Measurements from ENCODE around the gene COX6B2. TPM values are rescaled to one million over a fixed set of nuclear protein-coding genes. Genes with fewer than 3 reads are reported as not detected.

The COX6B2 gene
- total RNA-seq, 1 donor from 2014 or later = not detected

DNA sequence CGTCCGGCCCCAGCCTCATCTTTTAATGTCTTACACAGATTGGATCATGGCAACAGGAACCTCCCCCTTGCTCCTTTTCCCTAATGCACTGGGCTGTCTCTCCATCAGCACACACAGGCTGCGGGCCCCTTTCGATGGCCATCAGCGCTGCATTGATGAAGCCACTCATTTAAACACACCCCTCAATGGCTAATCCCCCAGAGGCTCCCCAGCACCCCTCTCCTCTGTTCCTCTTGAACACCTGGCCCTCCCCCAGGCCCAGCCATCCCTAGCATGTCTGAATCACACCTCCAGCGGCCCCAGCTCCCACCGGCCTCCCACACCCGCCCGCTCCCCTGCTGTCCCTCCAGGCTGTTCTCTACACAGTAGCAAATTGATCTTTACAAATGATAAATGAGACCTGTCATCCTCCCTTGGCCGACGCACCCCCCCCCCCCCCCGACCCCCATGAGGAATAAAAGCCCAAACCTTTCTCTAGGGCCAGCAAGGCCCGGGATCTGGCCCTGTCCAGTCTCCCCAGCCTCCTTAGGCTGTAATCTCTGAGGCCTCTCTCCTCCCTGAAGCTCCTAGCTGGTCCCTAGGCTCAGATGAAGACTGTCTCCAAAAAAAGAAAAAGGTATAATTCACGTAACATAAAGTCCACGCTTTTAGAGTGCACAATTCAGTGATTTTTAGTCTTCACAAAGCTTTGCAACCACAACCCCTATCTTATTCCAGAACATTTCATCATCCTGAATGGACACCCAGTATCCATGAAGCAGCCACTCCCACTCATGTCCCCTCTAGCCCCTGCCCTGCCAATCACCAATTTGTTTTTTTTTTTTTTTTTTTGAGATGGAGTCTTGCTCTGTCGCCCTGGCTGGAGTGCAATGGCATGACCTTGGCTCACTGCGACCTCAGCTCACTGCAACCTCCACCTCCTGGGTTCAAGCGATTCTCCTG is 38.6 kb upstream of the COX6B2 start:
- no peaks in the 10 kb centered on the region for H3K9me3 Mint-ChIP-seq (ENCODE audit: unreplicated experiment)
- peaks cover 10% of the 10 kb centered on the region for H3K36me3 Mint-ChIP-seq (ENCODE audit: low read depth, unreplicated experiment)
- TF ChIP-seq, protein P1, sequence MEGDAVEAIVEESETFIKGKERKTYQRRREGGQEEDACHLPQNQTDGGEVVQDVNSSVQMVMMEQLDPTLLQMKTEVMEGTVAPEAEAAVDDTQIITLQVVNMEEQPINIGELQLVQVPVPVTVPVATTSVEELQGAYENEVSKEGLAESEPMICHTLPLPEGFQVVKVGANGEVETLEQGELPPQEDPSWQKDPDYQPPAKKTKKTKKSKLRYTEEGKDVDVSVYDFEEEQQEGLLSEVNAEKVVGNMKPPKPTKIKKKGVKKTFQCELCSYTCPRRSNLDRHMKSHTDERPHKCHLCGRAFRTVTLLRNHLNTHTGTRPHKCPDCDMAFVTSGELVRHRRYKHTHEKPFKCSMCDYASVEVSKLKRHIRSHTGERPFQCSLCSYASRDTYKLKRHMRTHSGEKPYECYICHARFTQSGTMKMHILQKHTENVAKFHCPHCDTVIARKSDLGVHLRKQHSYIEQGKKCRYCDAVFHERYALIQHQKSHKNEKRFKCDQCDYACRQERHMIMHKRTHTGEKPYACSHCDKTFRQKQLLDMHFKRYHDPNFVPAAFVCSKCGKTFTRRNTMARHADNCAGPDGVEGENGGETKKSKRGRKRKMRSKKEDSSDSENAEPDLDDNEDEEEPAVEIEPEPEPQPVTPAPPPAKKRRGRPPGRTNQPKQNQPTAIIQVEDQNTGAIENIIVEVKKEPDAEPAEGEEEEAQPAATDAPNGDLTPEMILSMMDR (IDR thresholded peaks at IDR 0.05; ENCODE audit: unreplicated experiment) = no peak
- peaks cover 5% of the 10 kb centered on the region for H3K4me1 Mint-ChIP-seq (ENCODE audit: unreplicated experiment)
- H3K27ac Mint-ChIP-seq (ENCODE audit: unreplicated experiment) = peak overlapping the region; percentile 13
- DNase-seq (ENCODE audit: low spot score) = no peak
- H3K27me3 Mint-ChIP-seq (ENCODE audit: unreplicated experiment) = peaks cover 8% of the 10 kb centered on the region
- peak overlapping the region; percentile 7 for H3K4me3 Mint-ChIP-seq (ENCODE audit: unreplicated experiment)

DNA sequence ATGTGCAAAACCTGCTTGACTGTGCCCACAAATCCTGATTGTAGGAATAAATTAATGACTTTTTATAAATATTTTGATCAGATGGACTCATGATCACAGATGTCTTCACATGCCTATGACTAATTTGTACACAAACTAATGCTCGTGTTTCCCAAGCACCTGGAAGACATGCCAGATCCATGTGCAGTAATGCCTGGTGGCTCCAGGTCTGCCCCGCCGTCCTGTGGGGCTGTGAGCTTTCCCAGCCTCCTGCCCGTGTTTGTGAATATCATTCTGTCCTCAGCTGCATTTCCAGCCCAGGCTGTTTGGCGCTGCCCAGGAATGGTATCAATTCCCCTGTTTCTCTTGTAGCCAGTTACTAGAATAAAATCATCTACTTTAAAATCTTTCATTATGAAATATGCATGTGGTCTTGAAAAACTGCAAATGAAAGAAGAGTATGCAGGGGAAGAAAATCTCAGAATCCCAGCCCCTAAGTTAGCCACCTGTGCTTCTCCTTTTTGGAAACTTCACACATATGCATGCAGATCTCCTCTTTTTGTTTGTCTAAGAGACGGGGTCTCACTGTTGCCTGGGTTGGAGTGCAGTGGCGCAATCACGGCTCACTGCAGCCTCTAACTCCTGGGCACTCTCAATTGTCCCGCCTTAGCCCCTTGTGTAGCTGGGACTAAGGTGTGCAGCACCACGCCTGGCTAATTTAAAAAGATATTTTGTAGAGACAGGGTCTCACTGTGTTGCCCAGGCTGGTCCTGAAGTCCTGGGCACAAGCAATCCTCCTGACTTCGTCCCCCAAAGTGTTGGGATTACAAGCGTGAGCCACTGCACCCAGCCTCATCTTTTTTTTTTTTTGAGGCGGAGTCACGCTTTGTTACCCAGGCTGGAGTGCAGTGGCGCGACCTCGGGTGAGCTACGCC is 37.4 kb upstream of the COX6B2 start:
- Mint-ChIP-seq H3K4me1 (ENCODE audit: unreplicated experiment) (peaks cover 7% of the 10 kb centered on the region), H3K27me3 (ENCODE audit: unreplicated experiment) (peaks cover 14% of the 10 kb centered on the region), H3K27ac (ENCODE audit: unreplicated experiment) (no peak overlapping the region), H3K9me3 (ENCODE audit: unreplicated experiment) (no peaks in the 10 kb centered on the region), H3K4me3 (ENCODE audit: unreplicated experiment) (no peak overlapping the region), H3K36me3 (ENCODE audit: low read depth, unreplicated experiment) (peaks cover 10% of the 10 kb centered on the region)
- no peak for DNase-seq (ENCODE audit: low spot score)
- TF ChIP-seq, protein P1 (IDR thresholded peaks at IDR 0.05; ENCODE audit: unreplicated experiment) = no peak

DNA sequence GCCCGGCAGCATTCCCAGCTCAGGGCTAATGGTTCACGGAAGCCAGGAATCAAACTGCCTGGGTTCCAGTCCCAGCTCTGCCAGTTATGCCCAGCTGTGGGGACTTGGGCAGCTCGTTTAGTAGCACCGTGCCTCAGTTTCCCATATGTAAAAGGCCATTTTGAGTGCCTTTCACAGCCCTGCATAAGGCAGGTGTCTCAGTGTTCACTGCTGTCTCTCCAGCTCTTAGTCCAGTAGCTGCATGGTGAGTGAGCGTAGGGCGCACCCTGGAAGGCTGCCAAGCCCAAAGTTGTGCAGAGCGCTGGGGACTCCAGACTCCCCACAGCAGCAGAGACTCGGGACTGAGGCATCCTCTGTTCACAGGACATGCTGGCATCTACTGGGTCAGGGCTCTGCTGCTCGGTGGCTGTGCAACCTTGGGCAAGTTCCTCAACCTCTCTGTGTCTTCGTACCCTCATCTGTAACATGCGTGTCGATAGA is 36.7 kb upstream of the COX6B2 start:
- no peak overlapping the region for H3K27ac Mint-ChIP-seq (ENCODE audit: unreplicated experiment)
- no peak overlapping the region for H3K4me3 Mint-ChIP-seq (ENCODE audit: unreplicated experiment)
- peaks cover 20% of the 10 kb centered on the region for H3K27me3 Mint-ChIP-seq (ENCODE audit: unreplicated experiment)
- DNase-seq (ENCODE audit: low spot score) = no peak
- peaks cover 14% of the 10 kb centered on the region for H3K4me1 Mint-ChIP-seq (ENCODE audit: unreplicated experiment)
- H3K36me3 Mint-ChIP-seq (ENCODE audit: low read depth, unreplicated experiment) = peaks cover 16% of the 10 kb centered on the region
- H3K9me3 Mint-ChIP-seq (ENCODE audit: unreplicated experiment) = no peaks in the 10 kb centered on the region
- TF ChIP-seq, protein P1 (IDR thresholded peaks at IDR 0.05; ENCODE audit: unreplicated experiment) = no peak

DNA sequence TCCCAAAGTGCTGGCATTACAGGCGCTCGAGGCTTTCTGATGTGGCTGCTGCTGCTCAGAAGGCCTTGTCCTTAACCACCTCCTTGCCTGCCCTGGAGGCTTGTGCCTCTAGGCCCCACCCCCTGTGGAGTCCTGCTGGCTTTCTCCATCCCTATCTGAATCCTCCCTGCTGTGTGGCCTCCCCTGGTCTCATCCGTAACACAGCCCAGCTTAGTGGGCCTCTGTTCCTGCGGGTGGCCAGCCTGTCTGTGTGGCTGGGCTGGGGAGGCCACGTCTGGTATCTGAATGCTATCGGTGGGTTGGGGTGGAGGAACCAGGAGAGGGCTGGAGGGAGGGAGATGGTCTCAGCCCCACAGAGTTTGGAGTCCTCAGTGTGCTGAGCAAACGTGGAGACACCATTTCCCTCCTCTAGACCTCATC is 36.0 kb upstream of the COX6B2 start:
- H3K4me3 Mint-ChIP-seq (ENCODE audit: unreplicated experiment) = peak overlapping the region; percentile 26
- TF ChIP-seq, protein P1 (IDR thresholded peaks at IDR 0.05; ENCODE audit: unreplicated experiment) = no peak
- DNase-seq (ENCODE audit: low spot score) = no peak
- peaks cover 18% of the 10 kb centered on the region for H3K36me3 Mint-ChIP-seq (ENCODE audit: low read depth, unreplicated experiment)
- peaks cover 26% of the 10 kb centered on the region for H3K27me3 Mint-ChIP-seq (ENCODE audit: unreplicated experiment)
- no peak overlapping the region for H3K27ac Mint-ChIP-seq (ENCODE audit: unreplicated experiment)
- H3K9me3 Mint-ChIP-seq (ENCODE audit: unreplicated experiment) = no peaks in the 10 kb centered on the region
- H3K4me1 Mint-ChIP-seq (ENCODE audit: unreplicated experiment) = peaks cover 20% of the 10 kb centered on the region
